IPS-NIHi11 (cell line): ENCODE data around the gene GIGYF2.

Experiments used
- DNase-seq: peaks from one replicate; pipeline ENCODE4 v3.0.0; 2012; ENCODE audit warnings: mixed read lengths, low spot score

The GIGYF2 gene

DNA sequence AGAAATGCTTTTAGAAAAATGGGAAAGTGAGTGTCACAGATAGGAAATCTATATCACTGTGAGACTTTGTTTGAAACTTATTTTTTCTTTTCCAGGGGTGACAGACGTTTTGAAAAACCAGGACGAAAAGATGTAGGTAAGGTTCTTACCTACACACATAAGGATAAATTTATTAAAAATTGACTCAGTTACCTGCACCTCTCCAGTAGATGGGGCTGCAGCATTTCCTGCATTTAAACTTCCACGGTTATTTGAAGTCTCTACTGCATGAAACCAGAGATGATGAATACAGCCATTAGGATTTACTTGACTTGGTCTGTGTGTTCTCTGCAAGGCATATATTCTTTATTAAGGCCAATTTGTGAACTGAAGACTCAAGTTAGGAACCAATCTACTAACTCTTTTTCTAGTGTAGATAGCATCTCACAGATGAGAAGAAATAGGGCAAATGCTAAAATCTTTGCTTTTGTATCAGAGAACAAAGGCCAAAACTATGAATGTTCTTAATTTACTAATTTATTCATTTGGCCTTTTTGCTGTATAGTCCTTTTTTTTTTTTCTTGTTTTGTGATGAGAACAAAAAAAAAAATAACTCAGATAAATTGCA lies 64.3 kb downstream of the GIGYF2 start:
- DNase-seq, result peak; percentile 22

DNA sequence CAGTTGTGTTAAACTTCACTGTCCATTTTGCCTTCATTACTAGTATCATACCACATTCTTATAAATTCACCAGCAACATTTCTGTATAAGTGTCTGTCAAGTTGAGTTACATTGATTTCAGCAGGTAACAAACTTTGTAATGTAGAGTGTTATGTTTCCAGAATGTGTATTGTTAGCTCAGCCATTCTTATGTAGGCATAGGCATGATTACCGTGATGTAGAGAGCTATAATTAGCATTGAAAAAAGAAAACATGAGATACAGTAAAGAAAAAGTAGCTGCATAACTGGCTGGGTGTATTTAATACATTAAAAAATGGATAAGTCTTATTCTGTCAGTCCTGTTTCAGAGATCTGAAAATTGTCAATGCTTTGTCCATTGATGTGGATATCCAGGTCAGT lies 70.7 kb downstream of the GIGYF2 start:
- DNase-seq, result no peak

DNA sequence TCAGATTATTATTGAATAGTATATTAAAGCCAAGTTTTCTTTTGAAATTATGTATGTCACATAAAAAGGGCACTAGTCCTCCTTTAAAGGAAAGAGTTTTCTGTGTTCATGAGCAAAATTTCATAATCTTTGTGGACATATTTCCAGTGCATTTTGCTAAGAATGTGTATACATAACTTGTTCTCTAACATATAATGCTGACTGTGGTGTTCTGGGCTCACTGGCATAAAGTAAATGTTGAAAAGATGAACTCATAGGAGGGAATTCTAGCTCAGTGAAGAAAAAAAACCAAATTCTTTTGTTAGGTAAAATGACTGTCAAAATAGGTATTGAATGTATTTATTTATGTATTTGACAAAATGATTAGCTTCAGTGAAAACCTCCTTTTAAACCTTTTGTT lies 73.1 kb downstream of the GIGYF2 start:
- DNase-seq, result no peak

DNA sequence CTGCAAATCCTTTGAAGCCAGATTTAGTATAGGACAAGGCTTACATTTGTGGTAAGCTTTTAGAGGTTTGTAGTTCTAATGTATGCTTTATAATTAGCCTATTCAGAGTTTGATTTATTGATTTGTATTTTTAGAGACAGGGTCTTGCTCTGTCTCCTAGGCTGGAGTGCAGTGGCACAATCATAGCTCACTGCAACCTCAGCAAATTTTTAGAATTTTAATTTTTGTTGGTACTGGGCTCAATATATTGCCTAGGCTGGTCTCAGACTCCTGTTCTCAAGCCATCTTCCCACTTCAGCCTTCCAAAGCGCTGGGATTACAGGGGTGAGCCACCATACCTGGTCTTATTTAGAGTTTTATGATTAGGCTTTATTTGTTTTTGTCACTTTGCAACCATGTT lies 74.7 kb downstream of the GIGYF2 start:
- DNase-seq, result no peak

DNA sequence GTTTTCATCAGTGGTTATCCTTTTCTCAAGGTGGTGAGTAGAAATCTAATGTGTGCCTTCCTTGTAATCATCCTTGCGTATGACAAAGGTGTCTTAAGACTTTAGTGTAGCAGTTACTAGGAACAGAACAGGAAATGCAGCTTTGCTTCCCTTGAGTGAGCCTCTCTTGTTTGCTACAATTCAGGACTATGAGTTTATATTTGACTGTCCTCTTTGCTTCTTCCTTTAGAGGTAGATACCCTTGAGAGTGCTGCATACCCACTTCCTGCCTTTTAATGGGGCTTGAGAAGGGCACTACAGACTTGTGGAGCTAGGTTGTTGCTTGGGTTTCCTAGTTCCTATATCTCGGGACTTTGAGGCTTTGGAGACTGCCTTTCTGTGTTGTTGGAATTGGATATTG lies 75.4 kb downstream of the GIGYF2 start:
- DNase-seq, result no peak

DNA sequence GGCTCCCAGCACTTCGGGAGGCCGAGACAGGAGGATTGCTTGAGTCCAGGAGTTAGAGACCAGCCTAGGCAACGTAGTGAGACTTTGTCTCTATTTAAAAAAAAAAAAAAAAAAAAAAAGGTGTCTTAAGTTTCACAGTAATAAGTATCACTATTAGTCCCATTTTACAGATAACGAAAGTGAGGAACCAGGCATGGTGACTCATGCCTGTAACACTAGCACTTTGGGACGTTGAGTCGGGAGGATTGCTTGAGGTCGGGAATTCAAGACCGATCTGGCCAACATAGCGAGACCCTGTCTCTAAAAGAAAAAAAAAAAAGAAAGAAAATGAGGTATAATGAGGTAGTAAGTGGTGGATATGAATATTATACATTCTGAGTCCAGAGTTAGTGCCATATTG lies 76.7 kb downstream of the GIGYF2 start:
- DNase-seq, result no peak

DNA sequence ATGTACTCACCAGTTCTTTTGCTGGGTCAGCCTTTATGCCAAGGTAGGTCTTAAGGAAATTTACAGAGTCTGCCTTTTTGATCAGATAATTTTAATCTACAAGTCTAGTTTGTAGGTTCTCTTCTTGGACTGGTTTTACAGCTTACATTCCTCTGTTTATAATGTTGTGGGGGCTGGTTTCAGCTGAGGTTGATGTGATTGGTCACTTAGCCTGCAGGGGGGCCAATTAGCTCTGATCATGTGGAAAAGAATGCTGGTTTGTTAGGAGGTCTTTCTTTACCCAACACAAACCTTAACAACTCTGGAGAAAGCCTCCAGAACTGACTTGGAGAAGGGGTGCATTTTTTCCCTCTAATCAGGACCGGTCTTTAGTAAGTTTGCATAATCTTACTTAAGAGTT lies 79.3 kb downstream of the GIGYF2 start, which contains the start of gene KCNJ13:
Gene KCNJ13, minus strand, starts transcription at position 131 of the 400 bp plus-strand sequence. CDS start 5,203 bp downstream, outside the sequence.
- DNase-seq, result peak; percentile 72

DNA sequence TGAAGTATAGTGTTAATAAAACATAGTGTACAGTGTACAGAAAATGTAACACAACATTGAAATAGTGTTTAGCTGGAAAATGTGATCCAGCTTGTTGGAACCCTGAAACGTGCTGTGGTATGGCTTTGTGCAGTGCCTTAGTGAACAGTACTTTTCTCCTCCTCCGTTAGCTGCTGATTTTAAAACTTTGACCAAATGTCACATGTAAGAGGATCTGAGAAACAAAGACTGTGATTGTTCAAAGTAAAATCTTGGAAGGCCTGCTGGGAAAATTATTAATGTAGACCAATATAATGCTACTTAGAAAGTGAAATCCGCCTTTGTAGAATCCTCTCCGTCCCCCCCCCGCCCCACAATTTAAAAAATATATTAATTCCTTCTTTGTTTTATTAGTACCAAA lies 80.1 kb downstream of the GIGYF2 start:
- no peak for DNase-seq

DNA sequence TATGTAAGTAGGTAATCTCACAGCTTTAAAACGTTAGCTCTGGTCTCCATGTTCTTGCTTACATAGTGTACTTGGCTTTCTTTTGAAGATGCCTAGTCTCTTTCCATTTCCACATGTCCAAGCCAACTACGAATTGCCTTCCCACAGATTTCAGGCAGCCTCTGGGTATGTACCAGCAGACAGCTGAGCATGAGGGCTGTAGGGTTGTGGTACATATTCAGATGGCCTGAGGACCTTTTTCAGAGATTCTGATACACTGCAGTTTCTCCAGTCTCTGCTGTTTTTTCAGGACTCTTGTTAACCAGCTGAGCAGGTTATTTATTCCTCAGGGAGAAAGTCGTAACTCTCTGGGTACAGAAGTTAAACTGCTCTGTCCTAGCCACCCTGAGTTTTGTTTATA lies 82.3 kb downstream of the GIGYF2 start:
- DNase-seq, result no peak

DNA sequence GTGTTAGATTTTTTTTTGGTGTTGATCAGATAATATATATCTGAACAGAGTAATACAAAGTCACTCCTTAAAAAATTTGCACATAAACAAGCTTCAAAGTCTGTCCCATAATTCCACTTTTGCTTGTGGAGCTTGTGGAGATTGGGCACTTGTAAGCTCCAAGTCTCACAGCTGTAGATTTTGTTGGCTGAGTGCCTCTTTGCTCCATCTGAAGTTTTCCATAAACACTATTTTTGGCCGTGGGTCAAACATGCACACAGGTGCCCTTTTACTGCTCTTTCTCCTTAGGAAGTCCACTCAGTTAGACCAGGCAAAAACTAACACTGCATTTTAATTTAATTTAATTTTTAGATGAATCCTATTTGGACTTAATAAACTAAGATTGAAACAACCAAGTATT lies 82.8 kb downstream of the GIGYF2 start:
- DNase-seq, result no peak

DNA sequence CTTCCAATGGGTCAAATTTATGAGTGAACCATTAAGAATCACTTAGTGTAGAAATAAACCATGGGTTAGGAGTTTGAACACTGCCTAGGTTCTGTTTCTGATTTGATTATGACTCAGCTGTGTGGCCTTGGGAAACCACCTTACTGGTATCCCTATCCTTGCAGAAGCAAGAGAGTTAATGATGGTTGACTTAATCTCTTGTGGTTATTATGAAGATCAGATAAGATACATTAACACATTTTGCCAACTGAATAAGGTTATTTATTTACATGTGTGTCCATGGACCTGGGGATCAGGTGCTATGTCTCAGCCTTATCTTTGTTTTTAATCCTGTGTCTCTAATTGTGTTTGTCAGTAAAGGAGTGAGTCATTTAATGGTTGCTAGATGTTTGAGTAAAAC lies 84.6 kb downstream of the GIGYF2 start:
- no peak for DNase-seq

DNA sequence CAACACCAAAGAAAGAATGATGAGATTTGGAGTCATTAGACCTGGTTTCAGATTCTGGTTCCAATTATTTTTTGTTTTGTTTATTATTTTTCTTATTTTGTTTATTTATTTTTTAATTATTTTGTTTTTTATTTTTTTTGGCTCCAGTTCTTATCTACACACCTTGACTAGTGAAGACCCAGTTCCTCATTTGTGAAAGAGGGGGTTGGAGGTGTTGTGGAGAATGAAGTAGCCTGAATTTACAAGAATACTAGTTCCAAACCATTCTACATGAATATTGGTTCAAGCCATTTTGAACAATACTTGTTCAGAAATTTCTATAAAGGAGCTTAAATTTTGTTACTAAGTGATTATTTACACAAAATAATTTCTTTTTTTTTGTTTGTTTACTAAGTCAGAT lies 86.1 kb downstream of the GIGYF2 start:
- DNase-seq, result no peak

DNA sequence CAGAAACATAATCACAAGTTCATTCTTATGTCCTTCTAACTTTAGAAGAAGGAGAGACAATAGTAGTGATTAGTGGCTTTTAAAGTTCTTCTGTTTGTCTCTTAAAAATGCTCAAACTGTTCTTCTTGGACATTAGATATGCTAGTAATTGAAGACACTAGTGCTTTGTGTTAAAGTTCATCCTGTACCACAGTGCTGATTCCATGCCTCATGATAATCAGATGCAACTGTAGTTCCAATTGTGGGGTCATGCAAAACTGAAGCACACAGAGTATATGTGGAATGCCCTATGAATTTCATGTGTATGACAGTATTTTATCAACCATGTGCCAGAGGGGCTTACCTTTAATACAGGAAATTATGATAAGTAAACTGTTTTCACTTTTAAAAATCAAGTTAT lies 90.7 kb downstream of the GIGYF2 start:
- DNase-seq, result no peak

DNA sequence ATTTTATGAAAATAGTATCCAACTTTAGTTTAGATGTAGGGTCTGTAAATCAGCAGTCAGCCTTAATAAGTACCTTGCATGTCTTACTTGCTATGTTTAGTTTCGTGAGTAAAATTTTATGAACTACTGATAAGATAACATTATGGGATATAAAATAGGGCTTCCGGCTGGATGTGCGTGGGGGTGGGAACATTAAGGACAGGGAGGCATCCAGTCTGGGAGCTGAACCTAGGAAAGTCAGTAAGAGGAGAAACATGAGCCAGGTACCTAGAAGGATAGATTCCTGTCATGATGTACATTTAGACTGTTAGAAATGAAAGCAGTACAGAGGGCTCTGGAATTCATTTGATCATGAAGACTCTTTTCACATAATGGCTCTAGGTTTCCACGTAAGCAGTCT lies 92.0 kb downstream of the GIGYF2 start:
- no peak for DNase-seq

DNA sequence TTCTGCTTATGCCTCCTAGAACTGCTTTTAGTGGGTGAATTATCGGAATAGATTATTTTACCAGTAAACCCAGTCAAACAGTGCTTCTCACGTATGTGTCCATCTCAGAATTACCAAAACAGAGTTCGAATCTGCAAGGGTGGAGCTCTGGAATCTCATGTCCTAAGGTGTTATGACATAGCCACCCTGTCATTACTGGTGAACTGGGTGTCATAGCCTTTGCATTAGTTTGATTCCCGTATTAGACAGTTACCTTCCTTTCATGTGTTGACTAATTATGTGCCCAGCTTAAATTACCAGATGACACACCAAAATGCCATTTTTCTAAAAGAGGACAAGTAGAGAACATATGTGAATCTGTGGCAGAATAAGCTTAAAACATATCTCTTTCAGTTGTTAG lies 94.4 kb downstream of the GIGYF2 start:
- DNase-seq, result no peak

DNA sequence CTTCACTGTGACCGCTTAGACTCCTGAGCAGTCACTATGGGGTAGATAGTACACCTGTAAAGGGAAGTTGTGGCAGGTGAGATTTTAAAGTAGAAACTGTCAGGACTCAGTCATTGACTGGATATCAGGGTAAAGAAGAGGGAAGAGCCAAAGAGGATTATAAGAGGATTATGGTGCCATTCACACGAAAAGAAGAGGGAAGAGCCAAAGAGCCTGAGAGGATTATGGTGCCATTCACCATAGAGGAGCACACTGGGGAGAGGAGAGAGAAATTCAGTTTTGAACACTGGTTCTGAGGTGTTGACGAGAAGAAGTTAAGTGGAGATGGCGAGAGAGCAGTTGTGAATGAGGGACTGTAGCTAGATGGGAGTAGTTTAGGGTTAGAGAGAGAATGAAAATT lies 96.1 kb downstream of the GIGYF2 start:
- DNase-seq, result no peak

DNA sequence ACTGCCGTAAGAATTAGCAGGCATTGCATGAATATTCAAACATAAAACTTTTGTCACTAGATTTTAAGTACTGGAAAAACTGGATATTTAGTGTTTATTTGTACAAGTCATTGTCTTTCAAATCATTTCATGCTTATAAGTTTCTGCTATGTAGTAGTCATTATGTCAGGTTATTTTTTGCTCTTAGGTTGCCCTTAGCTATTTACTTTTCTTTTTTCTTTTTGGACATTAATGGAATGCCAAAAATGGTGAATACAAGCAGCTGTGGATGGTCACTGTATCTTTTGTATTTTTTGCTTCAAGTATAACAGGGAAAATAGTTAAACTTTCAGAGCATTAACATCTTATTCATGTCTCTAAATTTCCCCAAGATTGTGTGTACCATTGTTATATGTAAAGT lies 97.8 kb downstream of the GIGYF2 start:
- no peak for DNase-seq

DNA sequence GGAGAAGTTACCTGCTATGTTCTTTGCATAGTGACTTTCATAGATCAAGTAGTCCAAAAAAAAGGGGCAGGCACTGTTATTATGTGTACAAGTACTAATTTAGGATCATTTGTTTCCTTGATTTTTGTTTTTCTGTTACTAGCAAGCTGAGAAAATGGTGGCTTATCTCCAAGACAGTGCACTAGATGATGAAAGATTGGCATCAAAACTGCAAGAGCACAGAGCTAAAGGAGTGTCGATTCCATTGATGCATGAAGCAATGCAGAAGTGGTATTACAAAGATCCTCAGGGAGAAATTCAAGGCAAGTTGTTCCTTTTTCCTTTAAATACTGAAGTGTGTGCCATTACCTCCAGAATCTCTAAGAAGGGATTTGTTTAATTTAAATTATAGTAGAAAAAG lies 98.8 kb downstream of the GIGYF2 start:
- DNase-seq, result no peak

DNA sequence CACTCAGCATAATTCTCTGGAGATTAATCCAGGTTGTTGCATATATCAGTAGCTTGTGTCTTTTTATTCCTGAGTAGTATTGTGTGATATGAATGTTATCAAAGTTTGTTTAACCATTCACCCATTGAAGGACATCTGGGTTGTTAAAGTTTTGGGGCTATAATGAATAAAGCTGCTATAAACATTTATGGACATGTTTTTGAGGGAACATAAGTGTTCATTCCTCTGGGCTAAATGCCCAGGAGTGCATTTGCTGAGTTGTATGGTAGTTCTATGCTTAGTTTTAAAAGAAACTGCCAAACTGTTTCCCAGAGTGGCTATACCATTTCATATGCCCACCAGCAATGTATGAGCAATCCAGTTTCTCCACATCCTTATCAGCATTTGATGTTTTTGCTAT lies 101.1 kb downstream of the GIGYF2 start:
- DNase-seq, result no peak

DNA sequence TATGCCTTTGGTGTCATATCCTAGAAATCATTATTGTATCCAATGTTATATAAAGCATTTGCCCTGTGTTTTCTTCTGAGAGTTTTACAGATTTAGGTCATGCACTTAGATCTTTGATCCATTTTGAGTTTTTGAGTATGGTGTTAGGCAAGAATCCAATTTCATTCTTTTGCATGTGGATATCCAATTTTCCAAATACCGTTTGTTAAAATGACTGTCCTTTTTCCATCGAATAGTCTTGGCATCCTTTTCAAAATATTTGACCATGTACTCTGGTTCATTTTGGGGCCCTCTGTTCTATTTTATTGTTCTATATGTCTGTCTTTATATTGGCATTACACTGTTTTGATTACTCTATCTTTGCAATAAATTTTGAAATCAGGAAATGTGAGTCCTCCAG lies 103.0 kb downstream of the GIGYF2 start:
- DNase-seq, result no peak

DNA sequence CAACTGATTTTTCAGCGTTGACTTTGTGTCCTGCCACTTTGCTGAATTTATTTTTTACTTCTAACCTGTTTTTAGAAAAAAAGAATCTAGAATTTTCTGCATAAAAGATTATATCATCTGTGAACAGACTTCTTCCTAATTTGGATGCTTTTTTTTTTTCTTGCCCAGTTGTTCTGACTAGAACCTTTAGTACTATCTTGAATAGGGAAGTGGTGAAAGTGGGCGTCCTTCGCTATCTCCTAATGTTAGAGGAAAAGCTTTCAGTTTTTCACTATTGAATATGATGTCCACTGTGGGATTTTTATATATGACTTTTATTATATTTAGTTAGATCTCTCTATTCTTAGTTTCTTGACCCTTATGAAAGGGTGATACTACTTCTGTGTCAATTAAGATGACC lies 105.0 kb downstream of the GIGYF2 start:
- DNase-seq, result no peak

DNA sequence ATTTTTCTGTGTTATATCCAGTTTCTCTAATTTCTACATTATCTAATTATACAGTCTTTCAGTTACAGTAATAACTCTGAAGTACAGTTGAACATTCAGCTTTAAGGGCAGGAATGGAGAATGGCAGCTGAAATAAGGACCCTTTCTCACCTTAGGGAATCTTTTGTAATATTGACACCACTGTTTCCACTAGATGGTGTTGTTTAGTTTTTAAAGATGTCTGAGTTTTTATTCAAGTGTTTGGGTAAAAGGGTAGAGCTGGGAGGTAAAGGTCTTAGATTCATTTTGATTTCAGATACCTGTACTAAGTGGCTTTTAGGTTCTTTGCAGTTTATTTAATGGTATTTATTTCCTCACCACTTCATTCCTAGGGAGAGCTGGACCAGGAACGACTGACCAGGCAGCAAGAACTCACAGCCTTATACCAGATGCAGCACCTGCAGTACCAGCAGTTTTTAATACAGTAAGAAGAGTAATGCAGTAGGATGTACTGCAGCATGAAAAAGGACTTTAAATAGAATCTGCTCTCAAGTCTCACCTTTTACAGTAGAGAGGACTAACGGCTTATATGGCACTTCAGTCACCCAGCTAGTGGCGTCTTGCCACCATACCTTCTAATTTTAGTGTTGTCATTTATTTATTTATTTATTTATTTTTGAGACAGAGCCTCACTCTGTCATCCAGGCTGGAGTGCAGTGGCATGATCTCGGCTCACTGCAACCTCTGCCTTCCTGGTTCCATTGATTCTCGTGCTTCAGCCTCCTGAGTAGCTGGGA lies 112.4 kb downstream of the GIGYF2 start:
- no peak for DNase-seq

DNA sequence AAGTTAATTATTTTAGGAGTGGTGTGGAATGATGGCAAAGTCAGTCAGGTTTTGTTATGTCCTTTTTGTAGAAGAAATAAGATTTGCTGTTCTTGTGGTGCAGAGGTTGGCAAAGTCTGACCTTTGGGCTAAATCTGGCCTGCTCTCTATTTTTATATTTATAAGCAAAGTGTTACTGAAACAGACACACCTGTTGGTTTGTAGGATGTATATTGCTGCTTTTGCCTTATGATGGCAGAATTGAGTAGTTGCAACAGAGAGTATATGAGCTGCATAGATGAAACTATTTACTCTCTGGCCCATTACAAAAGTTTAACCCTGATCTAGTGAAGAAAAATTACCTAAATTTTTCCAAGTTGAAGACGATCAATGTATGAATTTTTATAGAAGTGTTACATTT lies 113.3 kb downstream of the GIGYF2 start:
- DNase-seq, result no peak

DNA sequence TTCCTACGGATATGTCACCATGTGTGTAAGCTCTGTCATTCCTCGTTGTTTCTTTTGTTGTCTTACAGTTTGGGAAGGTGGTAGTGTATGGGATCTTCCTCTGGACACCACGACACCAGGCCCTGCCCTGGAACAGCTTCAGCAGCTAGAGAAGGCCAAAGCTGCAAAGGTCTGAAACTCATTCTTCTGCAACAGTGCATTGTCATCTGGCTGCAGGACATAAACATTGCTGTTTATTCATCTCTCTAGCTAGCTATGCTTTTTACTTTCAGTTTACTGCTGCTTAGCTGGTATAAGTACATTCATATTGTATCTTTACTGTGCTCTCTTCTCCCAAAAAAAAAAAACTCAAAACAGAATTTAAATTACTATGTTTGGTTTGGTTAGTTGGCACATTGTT lies 118.4 kb downstream of the GIGYF2 start:
- no peak for DNase-seq
